H1 (cell line): ENCODE results near the gene ST6GALNAC3. TPM values are rescaled to one million over a fixed set of nuclear protein-coding genes. Genes with fewer than 3 reads are reported as not detected.

Source experiments
- CTCF ChIA-PET: fragments of 300-600 bp; sonication (Branson Sonifier 250); formaldehyde crosslinking; loops from one replicate; lab custom pipeline; 2021; ENCODE audit not compliant: partially characterized antibody; lab: Charles Lee
- POLR2A ChIA-PET: fragments of 300-600 bp; sonication (Branson Sonifier 250); formaldehyde crosslinking; loops from one replicate; lab custom pipeline; 2021; ENCODE audit warnings: inconsistent platforms; ENCODE audit not compliant: partially characterized antibody; lab: Charles Lee
- DNase-seq, 2 experiments: peaks; one replicate each; pipeline versions ENCODE4 v3.0.0 to v3.0.0-alpha.2; 2010 to 2022; ENCODE audit warnings: low spot score in 2 of 2, low read depth in 1 of 2, mixed read lengths in 1 of 2
- FAIRE-seq: peaks from 2 replicates; lab custom pipeline; 2011; peaks lifted over from hg19 to GRCh38; lab: Jason Lieb, UNC
- H2AFZ ChIP-seq: 2 replicates; pipeline ENCODE4 v1.8.1; 2012; ENCODE audit warnings: low read length, inconsistent platforms
- H2AK5ac ChIP-seq: 2 replicates; pipeline ENCODE4 v1.6.1; 2013; ENCODE audit warnings: low read depth, low read length
- H2BK120ac ChIP-seq: replicated peaks from 2 replicates; pipeline ENCODE3; 2013; ENCODE audit warnings: low read depth, low read length, inconsistent platforms
- H2BK12ac ChIP-seq: 2 replicates; pipeline ENCODE4 v1.6.1; 2013; ENCODE audit warnings: low read depth, low read length
- H2BK15ac ChIP-seq: 2 replicates; pipeline ENCODE4 v1.6.1; 2013; ENCODE audit warnings: low read length
- H2BK20ac ChIP-seq: 2 replicates; pipeline ENCODE4 v1.6.1; 2013; ENCODE audit warnings: low read length
- H2BK5ac ChIP-seq: 2 replicates; pipeline ENCODE4 v1.6.1; 2013; ENCODE audit warnings: low read depth, low read length
- H3K14ac ChIP-seq: 2 replicates; pipeline ENCODE4 v1.6.1; 2013; ENCODE audit warnings: inconsistent platforms; ENCODE audit not compliant: insufficient read length
- H3K18ac ChIP-seq: 2 replicates; pipeline ENCODE4 v1.6.1; 2013; ENCODE audit warnings: low read length; ENCODE audit errors: extremely low read depth
- H3K23ac ChIP-seq: 2 replicates; pipeline ENCODE4 v1.6.1; 2013; ENCODE audit warnings: inconsistent platforms; ENCODE audit not compliant: insufficient read length
- H3K23me2 ChIP-seq: 2 replicates; pipeline ENCODE4 v1.6.1; 2013; ENCODE audit warnings: low read depth, low read length
- H3K27ac ChIP-seq: 2 replicates; pipeline ENCODE4 v1.6.1; 2011; ENCODE audit warnings: low read depth, low read length, inconsistent platforms
- H3K27me3 ChIP-seq, 4 experiments: replicated peaks in 1 of 4; 1 replicate in 1 of 4; 2 replicates in 3 of 4; pipeline versions ENCODE4 v1.6.1 to v1.8.1; 2011 to 2013; ENCODE audit warnings: low read length in 3 of 4, mild to moderate bottlenecking in 3 of 4, inconsistent platforms in 2 of 4, mixed read lengths in 2 of 4, moderate library complexity in 1 of 4; ENCODE audit not compliant: control insufficient read depth in 3 of 4, insufficient read depth in 3 of 4; ENCODE audit errors: extremely low read depth in 1 of 4
- H3K36me3 ChIP-seq, 4 experiments: 2 replicates each; pipeline versions ENCODE4 v1.6.1 to v1.8.1; 2011 to 2013; ENCODE audit warnings: mild to moderate bottlenecking in 4 of 4, low read length in 3 of 4, moderate library complexity in 2 of 4, control low read depth in 1 of 4, inconsistent platforms in 1 of 4; ENCODE audit not compliant: insufficient read depth in 4 of 4, control insufficient read depth in 2 of 4
- H3K4ac ChIP-seq: replicated peaks from 2 replicates; pipeline ENCODE3; 2013; ENCODE audit warnings: low read length, low read depth, mixed read lengths, inconsistent platforms; ENCODE audit not compliant: insufficient read length
- H3K4me1 ChIP-seq, 4 experiments: replicated peaks in 1 of 4; 1 replicate in 1 of 4; 2 replicates in 3 of 4; pipeline versions ENCODE4 v1.6.1 to v1.8.1; 2011 to 2013; ENCODE audit warnings: low read length in 3 of 4, inconsistent platforms in 2 of 4, mixed read lengths in 1 of 4; ENCODE audit not compliant: insufficient read depth in 4 of 4, control insufficient read depth in 3 of 4
- H3K4me2 ChIP-seq, 2 experiments: 2 replicates each; pipeline versions ENCODE4 v1.6.1 to v1.8.1; 2011 to 2013; ENCODE audit warnings: low read depth in 2 of 2, low read length in 2 of 2, control low read depth in 1 of 2, inconsistent platforms in 1 of 2, mild to moderate bottlenecking in 1 of 2; ENCODE audit not compliant: insufficient read depth in 1 of 2
- H3K4me3 ChIP-seq, 4 experiments: fragments of 200-600, 300-600 bp in 1 of 4; sonication (generic), shearing (Covaris generic), sonication (Bioruptor Twin) in 1 of 4; 2 replicates each; pipeline versions ENCODE4 v1.5.1 to v1.8.1; 2011 to 2016; ENCODE audit warnings: low read length in 4 of 4, low read depth in 3 of 4, control low read depth in 2 of 4, inconsistent platforms in 2 of 4, mild to moderate bottlenecking in 2 of 4, mixed read lengths in 1 of 4, moderate library complexity in 1 of 4; ENCODE audit not compliant: insufficient read depth in 2 of 4; ENCODE audit errors: extremely low read depth in 1 of 4
- H3K56ac ChIP-seq: replicated peaks from 2 replicates; pipeline ENCODE3; 2013; ENCODE audit warnings: low read depth, mild to moderate bottlenecking, mixed read lengths, low read length, inconsistent platforms; ENCODE audit not compliant: insufficient read length
- H3K79me1 ChIP-seq: 2 replicates; pipeline ENCODE4 v1.6.1; 2013; ENCODE audit warnings: low read depth, low read length, control low read depth
- H3K79me2 ChIP-seq, 2 experiments: 2 replicates each; pipeline versions ENCODE4 v1.6.1 to v1.8.1; 2012 to 2013; ENCODE audit warnings: low read length in 2 of 2, mild to moderate bottlenecking in 2 of 2, inconsistent platforms in 1 of 2; ENCODE audit not compliant: insufficient read depth in 2 of 2, control insufficient read depth in 1 of 2
- H3K9ac ChIP-seq, 4 experiments: replicated peaks in 1 of 4; 1 replicate in 1 of 4; 2 replicates in 3 of 4; pipeline versions ENCODE4 v1.6.1 to v1.8.1; 2011 to 2013; ENCODE audit warnings: low read depth in 3 of 4, low read length in 3 of 4, control low read depth in 2 of 4, mild to moderate bottlenecking in 2 of 4, moderate library complexity in 2 of 4, inconsistent platforms in 1 of 4; ENCODE audit errors: extremely low read depth in 1 of 4
- H3K9me3 ChIP-seq, 2 experiments: 2 replicates each; pipeline versions ENCODE4 v1.6.1 to v1.8.1; 2012 to 2013; ENCODE audit warnings: mild to moderate bottlenecking in 2 of 2, moderate library complexity in 2 of 2, control low read depth in 1 of 2, inconsistent platforms in 1 of 2, low read depth in 1 of 2, low read length in 1 of 2, mixed read lengths in 1 of 2; ENCODE audit not compliant: insufficient read depth in 2 of 2
- H4K20me1 ChIP-seq, 2 experiments: replicated peaks in 1 of 2; 2 replicates each; pipeline versions ENCODE3 to v1.8.1; 2011 to 2013; ENCODE audit warnings: inconsistent platforms in 2 of 2, low read length in 2 of 2, mild to moderate bottlenecking in 1 of 2; ENCODE audit not compliant: insufficient read depth in 2 of 2, control insufficient read depth in 1 of 2
- H4K5ac ChIP-seq: 2 replicates; pipeline ENCODE4 v1.6.1; 2013; ENCODE audit warnings: low read length, low read depth, mixed read lengths, inconsistent platforms; ENCODE audit not compliant: insufficient read length
- H4K8ac ChIP-seq: 2 replicates; pipeline ENCODE4 v1.8.0; 2013; ENCODE audit warnings: mild to moderate bottlenecking, moderate library complexity, low read length, inconsistent platforms; ENCODE audit not compliant: insufficient read depth; ENCODE audit errors: extremely low read depth
- H4K91ac ChIP-seq: replicated peaks from 2 replicates; pipeline ENCODE3; 2013; ENCODE audit warnings: low read length, mixed read lengths, inconsistent platforms; ENCODE audit not compliant: insufficient read length
- JUN ChIP-seq: IDR thresholded peaks from 2 replicates; pipeline ENCODE4 v1.6.1; 2011; ENCODE audit warnings: low read depth, mild to moderate bottlenecking, improper control_type of control experiment, low read length
- WGBS, 2 experiments: shearing (Covaris generic) in 1 of 2; methylation state at CpG; one replicate each; pipeline versions ENCODE4 v1.1.6 to v1.1.7; 2013 to 2015; ENCODE audit warnings: low lambda C conversion rate in 2 of 2, mixed read lengths in 2 of 2, inconsistent platforms in 1 of 2, low coverage in 1 of 2, missing lambda C conversion rate in 1 of 2; ENCODE audit not compliant: insufficient replicate concordance in 2 of 2, insufficient coverage in 1 of 2, insufficient read length in 1 of 2; ENCODE audit errors: extremely low coverage in 1 of 2, missing lambda C conversion rate in 1 of 2; 5-methylcytosine and 5-hydroxymethylcytosine counted together
- polyA plus RNA-seq, 7 experiments: library from polyadenylated mRNA; depleted of rRNA in 3 of 7; stranded (reverse) in 5 of 7; unstranded in 2 of 7; fragments of >200 nt in 5 of 7; fragments of 200-250 nt in 2 of 7; gene quantifications; 1 replicate in 5 of 7; 2 replicates in 1 of 7; 4 replicates in 1 of 7; pipeline versions ENCODE4 v1.2.1 to v1.2.3, GENCODE V29; 2011 to 2013; ENCODE audit warnings: missing spikeins in 2 of 7, mixed read lengths in 2 of 7
- total RNA-seq: library from RNA; stranded (reverse); fragmentation: NEBNext Ultra II Directional; extraction: Animal tissue kit (Norgen Biotek cat#: 25700); gene quantifications from 2 replicates; pipeline ENCODE4 v1.2.1, GENCODE V29; 2021

Gene ST6GALNAC3
- total and polyA plus RNA-seq, 2 of the 8 experiments (the other 6 are each of a cell fraction or from before 2014, with no cell fraction given), result 4.9 to 19.0 TPM

DNA sequence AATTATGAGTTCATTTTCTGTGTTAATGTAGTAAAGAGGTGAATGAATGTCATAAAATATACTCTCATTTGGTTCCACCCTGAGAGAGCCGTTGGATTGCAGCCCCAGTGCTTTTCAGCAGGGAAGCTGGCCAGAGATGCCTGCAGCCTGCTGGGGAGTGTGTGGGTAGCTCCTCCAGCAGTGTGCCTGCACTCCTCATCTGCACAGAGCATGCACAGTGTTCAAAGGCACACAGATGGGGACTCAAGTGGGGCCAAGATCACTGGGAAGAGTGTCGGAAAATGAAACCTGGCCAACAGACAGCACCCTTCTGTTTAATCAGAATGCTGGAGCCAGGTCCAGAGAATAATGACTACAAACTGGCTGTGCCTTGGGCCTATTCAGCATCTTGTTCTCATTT is 206.8 kb downstream of the ST6GALNAC3 start:
- H3K14ac ChIP-seq, result no peak overlapping the region
- H3K79me2 ChIP-seq, result no peaks in the 10 kb centered on the region
- TF ChIP-seq JUN, result no peak
- no peaks in the 10 kb centered on the region for H4K20me1 ChIP-seq
- H2BK120ac ChIP-seq, result no peak overlapping the region
- H4K91ac ChIP-seq, result no peak overlapping the region
- no peaks in the 10 kb centered on the region for H3K9me3 ChIP-seq
- DNase-seq (no peak), FAIRE-seq (no peak)
- no peak overlapping the region for H3K23ac ChIP-seq
- no peak overlapping the region for H2AFZ ChIP-seq
- 0 out of 8 replicates have a peak, but pooled peaks cover 0 to 2% (median 0%) of the 10 kb centered on the region in 4 experiments for H3K36me3 ChIP-seq
- H3K79me1 ChIP-seq, result no peaks in the 10 kb centered on the region
- no peak overlapping the region for H3K27ac ChIP-seq
- no peaks in the 10 kb centered on the region for H3K4me1 ChIP-seq
- no peak overlapping the region for H4K8ac ChIP-seq
- H2AK5ac ChIP-seq, result peak overlapping the region; percentile 67; the same call in 1 of the 2 replicates
- no peak overlapping the region for H2BK20ac ChIP-seq
- no peak overlapping the region for H2BK5ac ChIP-seq
- no peak overlapping the region for H3K4ac ChIP-seq
- H2BK15ac ChIP-seq, result no peak overlapping the region
- H3K18ac ChIP-seq, result peak overlapping the region; percentile 40; the same call in 1 of the 2 replicates
- 72% methylated on average over 2 of the region's 2 CpGs; no CpG with 5 or more reads in 1 of the 2 experiments for WGBS, 2 experiments
- H3K4me2 ChIP-seq, result no peak overlapping the region
- H3K27me3 ChIP-seq, result no peaks in the 10 kb centered on the region
- no peak overlapping the region for H4K5ac ChIP-seq
- no peak overlapping the region for H3K56ac ChIP-seq
- POLR2A ChIA-PET, result interaction anchor here (1.0 kb wide), 1 partner anchor 14 kb away, joined by 3 read pairs; no protein-coding TSS in a partner anchor
- H2BK12ac ChIP-seq, result no peak overlapping the region
- CTCF ChIA-PET, result no interaction called here
- no peaks in the 10 kb centered on the region for H3K23me2 ChIP-seq
- no peak overlapping the region for H3K4me3 ChIP-seq
- H3K9ac ChIP-seq, result no peak overlapping the region
